ENCODE results near the gene SGSM2.

- TF ChIP-seq, protein P1, sequence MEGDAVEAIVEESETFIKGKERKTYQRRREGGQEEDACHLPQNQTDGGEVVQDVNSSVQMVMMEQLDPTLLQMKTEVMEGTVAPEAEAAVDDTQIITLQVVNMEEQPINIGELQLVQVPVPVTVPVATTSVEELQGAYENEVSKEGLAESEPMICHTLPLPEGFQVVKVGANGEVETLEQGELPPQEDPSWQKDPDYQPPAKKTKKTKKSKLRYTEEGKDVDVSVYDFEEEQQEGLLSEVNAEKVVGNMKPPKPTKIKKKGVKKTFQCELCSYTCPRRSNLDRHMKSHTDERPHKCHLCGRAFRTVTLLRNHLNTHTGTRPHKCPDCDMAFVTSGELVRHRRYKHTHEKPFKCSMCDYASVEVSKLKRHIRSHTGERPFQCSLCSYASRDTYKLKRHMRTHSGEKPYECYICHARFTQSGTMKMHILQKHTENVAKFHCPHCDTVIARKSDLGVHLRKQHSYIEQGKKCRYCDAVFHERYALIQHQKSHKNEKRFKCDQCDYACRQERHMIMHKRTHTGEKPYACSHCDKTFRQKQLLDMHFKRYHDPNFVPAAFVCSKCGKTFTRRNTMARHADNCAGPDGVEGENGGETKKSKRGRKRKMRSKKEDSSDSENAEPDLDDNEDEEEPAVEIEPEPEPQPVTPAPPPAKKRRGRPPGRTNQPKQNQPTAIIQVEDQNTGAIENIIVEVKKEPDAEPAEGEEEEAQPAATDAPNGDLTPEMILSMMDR (conservative IDR thresholded peaks at IDR 0.05; ENCODE audit: low read depth in 2 of 2) = no peak
- TF ChIP-seq NANOG (IDR thresholded peaks at IDR 0.05; ENCODE audit: borderline replicate concordance) = no peak
Measured at GRCh38 chr17:2347805-2348685, 10.7 kb downstream of the SGSM2 start.
